Activated T-helper 1 cell treated with anti-CD3 and anti-CD28 coated beads, Interleukin-2, amount 50 U/mL, for 16 hours (primary cell): ENCODE results near the gene STAC.

ENCODE experiments used
- DNase-seq, 2 donors: peaks; one replicate each; pipeline ENCODE4 v3.0.0-alpha.2; 2020; ENCODE audit warnings: low read depth in 1 of 2, low spot score in 1 of 2

Gene STAC

GRCh38 chr3:36511791-36512486, 131.6 kb downstream of the STAC start:
- no peak for DNase-seq

- no peak for DNase-seq
Measured at GRCh38 chr3:36512555-36512954, 132.3 kb downstream of the STAC start.

- DNase-seq: no peak
Measured at GRCh38 chr3:36514171-36514570, 133.9 kb downstream of the STAC start.

- DNase-seq: no peak
Measured at GRCh38 chr3:36519682-36520081, 139.4 kb downstream of the STAC start.

GRCh38 chr3:36520241-36521006, 140.1 kb downstream of the STAC start:
- DNase-seq: no peak

GRCh38 chr3:36521007-36521379, 140.7 kb downstream of the STAC start:
- no peak for DNase-seq

- DNase-seq: no peak
Measured at GRCh38 chr3:36524560-36524959, 144.3 kb downstream of the STAC start.

GRCh38 chr3:36525115-36525801, 145.0 kb downstream of the STAC start:
- DNase-seq: no peak

- no peak for DNase-seq
Measured at GRCh38 chr3:36538136-36538749, 157.9 kb downstream of the STAC start.

- DNase-seq: no peak
Measured at GRCh38 chr3:36540888-36541518, 160.7 kb downstream of the STAC start.

GRCh38 chr3:36542186-36542585, 161.9 kb downstream of the STAC start:
- no peak for DNase-seq

- DNase-seq: no peak
Measured at GRCh38 chr3:36543276-36543997, 163.1 kb downstream of the STAC start.

- no peak for DNase-seq
Measured at GRCh38 chr3:36546226-36546625, 165.9 kb downstream of the STAC start.

- DNase-seq: no peak
Measured at GRCh38 chr3:36548712-36549111, 168.4 kb downstream of the STAC start.

GRCh38 chr3:36557021-36557707, 176.9 kb downstream of the STAC start:
- no peak for DNase-seq

GRCh38 chr3:36557708-36558421, 177.6 kb downstream of the STAC start:
- DNase-seq: no peak

- DNase-seq: no peak
Measured at GRCh38 chr3:36558961-36559360, 178.7 kb downstream of the STAC start.

- DNase-seq: no peak
Measured at GRCh38 chr3:36560685-36561084, 180.4 kb downstream of the STAC start.

- no peak for DNase-seq
Measured at GRCh38 chr3:36561601-36562000, 181.3 kb downstream of the STAC start.
